Kidney (tissue), 14 donors: ENCODE measurements around the gene CDH13. TPM values are rescaled to one million over a fixed set of nuclear protein-coding genes. Genes with fewer than 3 reads are reported as not detected.

Source experiments
- DNase-seq, 5 donors: peaks; one replicate each; pipeline ENCODE4 v3.0.0-alpha.2; 2013 to 2020
- FAIRE-seq: peaks from 2 replicates; lab custom pipeline; 2012; peaks lifted over from hg19 to GRCh38; lab: Jason Lieb, UNC
- H3K27ac ChIP-seq, 2 donors: one replicate each; pipeline ENCODE4 v1.7.0; 2013; ENCODE audit warnings: low read depth in 2 of 2, low read length in 2 of 2, inconsistent platforms in 1 of 2
- H3K27me3 ChIP-seq: one replicate; pipeline ENCODE4 v1.7.1; 2013; ENCODE audit warnings: low read length, inconsistent platforms; ENCODE audit not compliant: control insufficient read depth, insufficient read depth
- H3K36me3 ChIP-seq, 3 donors: one replicate each; pipeline versions ENCODE4 v1.7.0 to v1.7.1; 2013; ENCODE audit warnings: low read length in 3 of 3, control low read depth in 1 of 3, inconsistent platforms in 1 of 3; ENCODE audit not compliant: insufficient read depth in 3 of 3, control insufficient read depth in 2 of 3
- H3K4me1 ChIP-seq, 3 donors: one replicate each; pipeline versions ENCODE4 v1.7.0 to v1.7.1; 2013; ENCODE audit warnings: low read length in 3 of 3, inconsistent platforms in 1 of 3, low read depth in 1 of 3; ENCODE audit not compliant: control insufficient read depth in 2 of 3, insufficient read depth in 2 of 3
- H3K4me3 ChIP-seq, 3 donors: one replicate each; pipeline versions ENCODE4 v1.7.0 to v1.8.1; 2013; ENCODE audit warnings: low read length in 3 of 3, control low read depth in 1 of 3, inconsistent platforms in 1 of 3
- H3K9ac ChIP-seq, 3 donors: one replicate each; pipeline versions ENCODE4 v1.7.0 to v1.7.1; 2013; ENCODE audit warnings: low read length in 3 of 3, control low read depth in 1 of 3, inconsistent platforms in 1 of 3
- H3K9me3 ChIP-seq, 3 donors: one replicate each; pipeline versions ENCODE4 v1.7.0 to v1.7.1; 2013; ENCODE audit warnings: low read length in 3 of 3, control low read depth in 1 of 3, inconsistent platforms in 1 of 3; ENCODE audit not compliant: control insufficient read depth in 2 of 3, insufficient read depth in 1 of 3
- CTCF ChIP-seq: IDR thresholded peaks from 3 replicates; pipeline ENCODE4 v1.5.1; 2012; ENCODE audit warnings: mild to moderate bottlenecking, moderate library complexity, borderline replicate concordance; ENCODE audit not compliant: insufficient read depth; ENCODE audit errors: extremely low read depth
- intact Hi-C: fragments of 100-400 bp; cut with DNase I; formaldehyde crosslinking; loops from one replicate; pipeline ENCODE4 v1.11.1; 2022
- polyA plus RNA-seq: library from polyadenylated mRNA; stranded (reverse); fragments of 350-450 nt; fragmentation: Illumina TruSeq; extraction: RNeasy Lipid Tissue Mini Kit (QIAGEN cat#74804); gene quantifications from one replicate; pipeline ENCODE4 v1.2.3, GENCODE V29; 2014; ENCODE audit warnings: low read depth, low replicate concordance; ENCODE audit not compliant: insufficient read depth
- total RNA-seq: library from RNA; stranded (reverse); fragmentation: NEBNext Ultra II Directional; extraction: Animal tissue kit (Norgen Biotek cat#: 25700); gene quantifications from one replicate; pipeline ENCODE4 v1.2.1, GENCODE V29; 2021
- donor health status: control.
- donor health status: control.
- donor health status: control.
- donor health status: control.
- donor health status: control.
- donor health status: DM: yes; HTN: yes; CAD: no.
- donor health status: Normal renal cell carcinoma (clear cell type).

The CDH13 gene
- total and polyA plus RNA-seq, 2 donors from 2014 or later = 4.8 to 13.8 TPM

GRCh38 chr16:82967424-82967823 is 340.7 kb downstream of the CDH13 start:
- Histone ChIP-seq H3K9me3 (no peaks in the 10 kb centered on the region), H3K9ac (no peak overlapping the region), H3K4me3 (no peak overlapping the region), H3K27me3 (no peaks in the 10 kb centered on the region), H3K27ac (no peak overlapping the region), H3K36me3 (no peaks in the 10 kb centered on the region), H3K4me1 (no peaks in the 10 kb centered on the region)
- DNase-seq (no peak), FAIRE-seq (no peak)
- no peak for TF ChIP-seq CTCF
- intact Hi-C loops = no loop called here

GRCh38 chr16:82971126-82971525 is 344.4 kb downstream of the CDH13 start:
- Histone ChIP-seq H3K4me1 (no peaks in the 10 kb centered on the region), H3K27me3 (no peaks in the 10 kb centered on the region), H3K27ac (no peak overlapping the region), H3K36me3 (no peaks in the 10 kb centered on the region), H3K4me3 (no peak overlapping the region), H3K9me3 (no peaks in the 10 kb centered on the region), H3K9ac (no peak overlapping the region)
- DNase-seq (no peak), FAIRE-seq (no peak)
- no peak for TF ChIP-seq CTCF
- intact Hi-C loops = no loop called here

GRCh38 chr16:82972331-82972919 is 345.7 kb downstream of the CDH13 start:
- TF ChIP-seq CTCF = no peak

More at GRCh38 chr16:82972331-82972919, 345.7 kb downstream of the CDH13 start:
- no peaks in the 10 kb centered on the region for H3K4me1 ChIP-seq
- H3K27ac ChIP-seq = no peak overlapping the region
- H3K27me3 ChIP-seq = no peaks in the 10 kb centered on the region
- DNase-seq (no peak), FAIRE-seq (no peak)
- intact Hi-C loops = no loop called here
- no peak overlapping the region for H3K4me3 ChIP-seq
- no peaks in the 10 kb centered on the region for H3K36me3 ChIP-seq
- H3K9ac ChIP-seq = no peak overlapping the region
- no peaks in the 10 kb centered on the region for H3K9me3 ChIP-seq
